Inferior parietal cortex (tissue), 1 donor: Measurements from ENCODE around the gene PMM2.

Experiments used
- DNase-seq: peaks from one replicate; pipeline ENCODE4 v3.0.0-alpha.2; 2016; ENCODE audit errors: extremely low spot score

Gene PMM2

GRCh38 chr16:8850279-8850885 lies 52.7 kb downstream of the PMM2 start:
- no peak for DNase-seq

DNA sequence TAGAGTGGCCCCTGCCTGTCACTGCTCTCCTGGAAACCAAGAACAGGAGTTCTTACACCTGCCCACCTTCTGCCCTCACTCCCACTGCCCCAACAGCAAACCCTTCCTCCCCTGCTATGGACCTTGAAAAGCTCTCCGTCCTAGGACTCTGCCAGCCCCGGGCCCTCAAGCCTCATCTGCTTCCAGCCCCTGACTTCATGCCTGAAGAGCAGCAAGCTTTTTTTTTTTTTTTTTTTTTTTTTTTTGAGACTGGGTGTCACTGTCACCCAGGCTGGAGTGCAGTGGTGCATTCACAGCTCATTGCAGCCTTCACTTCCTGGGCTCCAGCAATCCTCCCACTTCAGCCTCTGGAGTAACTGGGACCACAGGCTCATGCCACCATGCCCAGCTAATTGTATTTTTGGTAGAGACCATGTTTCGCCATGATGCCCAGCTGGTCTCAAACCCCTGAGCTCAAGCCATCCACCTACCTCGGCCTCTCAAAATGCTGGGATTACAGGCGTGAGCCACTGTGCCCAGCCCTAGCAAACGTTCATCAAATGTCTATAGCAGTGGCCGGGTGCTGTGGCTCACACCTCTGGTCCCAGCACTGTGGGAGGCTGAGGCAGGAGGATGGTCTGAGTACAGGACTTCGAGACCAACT lies 54.2 kb downstream of the PMM2 start:
- DNase-seq: no peak

GRCh38 chr16:8852534-8852933 lies 54.9 kb downstream of the PMM2 start:
- DNase-seq: no peak

- DNase-seq: no peak
Measured at GRCh38 chr16:8853150-8853549, 55.5 kb downstream of the PMM2 start.

DNA sequence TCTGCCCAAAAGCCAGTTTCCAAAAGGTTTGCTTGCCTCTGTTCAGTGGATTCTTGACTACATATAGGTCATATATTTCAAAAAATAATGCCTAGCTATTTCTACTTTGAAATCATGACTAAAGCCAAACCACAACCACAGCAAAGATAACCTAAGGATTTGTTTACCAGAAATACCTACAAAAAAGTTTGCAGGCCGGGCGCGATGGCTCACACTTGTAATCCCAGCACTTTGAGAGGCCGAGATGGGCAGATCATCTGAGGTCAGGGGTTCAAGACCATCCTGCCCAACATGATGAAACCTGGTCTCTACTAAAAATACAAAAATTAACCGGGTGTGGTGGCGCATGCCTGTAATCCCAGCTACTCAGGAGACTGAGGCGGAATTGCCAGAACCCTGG lies 56.0 kb downstream of the PMM2 start:
- no peak for DNase-seq

DNA sequence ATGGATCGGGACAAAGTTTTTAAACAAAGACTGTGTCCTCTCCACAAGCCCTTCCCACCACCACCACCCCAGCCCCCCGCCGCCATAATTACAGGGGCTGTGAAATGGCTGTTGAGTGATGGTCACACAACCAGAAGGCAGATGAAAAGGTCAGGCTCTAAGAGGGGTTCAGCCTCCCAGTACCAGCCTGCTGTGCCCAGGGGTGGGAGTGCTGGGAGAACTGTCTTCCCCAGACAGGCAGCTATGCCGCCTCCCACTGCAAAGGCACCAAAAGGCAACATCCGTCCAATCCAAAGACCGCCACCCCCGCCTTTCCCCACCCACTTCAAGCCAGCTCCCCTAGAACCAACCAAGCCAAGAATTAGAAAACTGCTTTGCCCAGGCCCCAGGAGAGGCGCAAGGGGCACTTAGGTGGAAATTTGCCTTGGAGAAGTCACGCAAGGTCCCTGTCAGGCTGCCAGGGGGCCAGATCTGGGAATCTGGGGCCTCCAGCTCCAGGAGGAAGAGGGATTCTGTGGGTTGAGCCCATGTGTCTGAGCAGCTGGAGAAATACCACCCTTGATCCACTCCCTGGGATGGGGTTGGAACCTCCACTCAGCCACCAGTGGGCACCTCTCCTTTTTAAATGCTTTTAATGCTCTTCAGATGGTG lies 56.8 kb downstream of the PMM2 start:
- no peak for DNase-seq

- DNase-seq: no peak
Measured at GRCh38 chr16:8855051-8855786, 57.6 kb downstream of the PMM2 start.

DNA sequence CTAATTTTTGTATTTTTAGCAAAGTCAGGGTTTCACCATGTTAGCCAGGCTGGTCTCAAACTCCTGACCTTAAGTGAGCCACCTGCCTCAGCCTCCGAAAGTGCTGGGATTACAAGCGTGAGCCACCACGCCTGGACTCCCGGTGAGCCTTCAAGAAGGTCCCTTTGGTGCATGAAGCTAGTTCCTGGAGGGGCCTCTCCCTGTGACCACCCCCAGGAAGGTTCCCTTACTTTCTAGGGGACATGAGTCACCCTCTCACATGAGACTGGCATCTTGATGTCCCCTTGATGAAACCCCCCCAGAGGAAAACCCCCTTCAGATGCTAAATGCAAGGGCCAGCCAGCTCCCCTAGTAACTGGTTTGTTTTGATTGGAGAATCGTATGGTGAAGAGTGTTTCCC lies 58.3 kb downstream of the PMM2 start:
- DNase-seq: no peak

DNA sequence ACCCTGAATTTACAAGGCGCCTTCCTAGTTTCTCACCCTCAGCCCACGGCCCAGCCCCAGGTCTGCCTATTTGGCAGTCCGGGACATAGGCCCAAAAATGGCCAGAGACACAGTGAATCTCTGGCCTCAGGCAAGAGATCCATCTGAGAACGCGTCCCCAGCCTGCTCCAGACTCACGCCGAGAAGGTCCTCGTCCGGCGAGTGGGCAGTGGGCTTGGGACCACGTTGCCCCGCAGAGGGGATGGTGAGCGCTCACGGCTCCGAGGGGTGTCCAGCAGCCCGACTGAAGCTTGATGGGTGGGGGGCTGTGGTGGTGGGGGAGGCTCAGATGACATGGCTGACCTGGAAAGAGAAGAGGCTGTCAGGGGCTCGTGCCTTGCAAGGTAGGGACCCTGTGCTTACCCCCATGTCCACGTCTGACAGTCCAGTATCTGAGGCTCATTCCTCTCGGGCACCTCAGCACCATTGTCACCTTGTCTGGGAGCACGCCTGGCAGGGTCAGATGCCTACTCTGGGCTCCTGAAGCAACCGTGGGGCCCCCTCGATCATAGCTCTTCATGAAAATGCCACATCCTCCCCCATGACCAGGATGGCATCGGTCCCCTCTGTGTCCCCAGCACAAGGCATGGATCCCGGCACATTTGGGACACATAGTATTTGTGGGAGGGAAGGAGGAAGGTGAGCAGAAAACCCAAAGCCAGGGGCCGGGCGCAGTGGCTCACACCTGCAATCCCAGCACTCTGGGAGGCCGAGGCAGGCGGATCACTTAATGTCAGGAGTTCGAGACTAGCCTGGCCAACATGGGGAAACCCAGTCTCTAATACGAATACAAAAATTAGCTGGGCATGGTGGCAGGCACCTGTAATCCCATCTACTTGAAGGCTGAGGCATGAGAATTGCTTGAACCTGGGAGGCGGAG lies 61.6 kb downstream of the PMM2 start:
- no peak for DNase-seq

- no peak for DNase-seq
Measured at GRCh38 chr16:8859913-8860881, 62.6 kb downstream of the PMM2 start.

- DNase-seq: no peak
Measured at GRCh38 chr16:8861563-8862308, 64.1 kb downstream of the PMM2 start.

DNA sequence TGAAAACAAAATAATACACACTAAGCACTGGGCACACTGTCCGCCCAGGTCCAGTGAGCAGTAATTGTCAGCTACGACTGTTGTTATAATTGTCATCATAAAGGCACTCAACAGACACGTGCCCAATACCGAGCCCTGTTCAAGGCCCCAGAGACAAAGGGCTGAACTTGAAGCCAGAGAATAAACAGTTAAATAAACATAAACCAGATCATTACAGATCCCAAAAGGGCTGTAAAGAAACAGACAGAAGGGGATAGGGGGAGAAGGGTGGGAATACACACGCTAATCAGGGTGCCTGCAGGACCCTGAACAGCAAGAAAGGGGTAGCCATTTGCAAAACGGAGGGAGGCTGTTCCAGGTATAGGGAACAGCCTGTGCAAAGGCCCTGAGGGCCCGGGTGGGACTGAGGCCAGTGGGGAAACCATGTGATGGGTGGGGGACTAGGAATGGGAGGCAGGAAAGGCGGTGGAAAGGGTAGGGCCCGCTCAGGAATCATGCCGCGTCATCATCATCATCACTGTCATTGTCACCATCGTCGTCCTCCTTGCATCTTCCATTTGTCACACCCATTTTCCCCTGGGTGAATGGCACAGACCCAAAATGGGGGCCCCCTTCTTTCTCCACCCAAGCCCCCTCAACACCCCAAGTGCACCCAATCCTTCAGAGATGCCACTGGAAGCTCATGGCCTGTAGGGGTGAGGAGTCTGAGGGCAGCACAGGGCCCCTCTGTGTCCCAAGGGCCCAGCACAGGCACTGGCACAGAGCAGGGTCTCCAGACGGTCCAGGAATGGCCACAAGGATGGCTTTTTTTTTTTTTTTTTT lies 64.9 kb downstream of the PMM2 start:
- no peak for DNase-seq

DNA sequence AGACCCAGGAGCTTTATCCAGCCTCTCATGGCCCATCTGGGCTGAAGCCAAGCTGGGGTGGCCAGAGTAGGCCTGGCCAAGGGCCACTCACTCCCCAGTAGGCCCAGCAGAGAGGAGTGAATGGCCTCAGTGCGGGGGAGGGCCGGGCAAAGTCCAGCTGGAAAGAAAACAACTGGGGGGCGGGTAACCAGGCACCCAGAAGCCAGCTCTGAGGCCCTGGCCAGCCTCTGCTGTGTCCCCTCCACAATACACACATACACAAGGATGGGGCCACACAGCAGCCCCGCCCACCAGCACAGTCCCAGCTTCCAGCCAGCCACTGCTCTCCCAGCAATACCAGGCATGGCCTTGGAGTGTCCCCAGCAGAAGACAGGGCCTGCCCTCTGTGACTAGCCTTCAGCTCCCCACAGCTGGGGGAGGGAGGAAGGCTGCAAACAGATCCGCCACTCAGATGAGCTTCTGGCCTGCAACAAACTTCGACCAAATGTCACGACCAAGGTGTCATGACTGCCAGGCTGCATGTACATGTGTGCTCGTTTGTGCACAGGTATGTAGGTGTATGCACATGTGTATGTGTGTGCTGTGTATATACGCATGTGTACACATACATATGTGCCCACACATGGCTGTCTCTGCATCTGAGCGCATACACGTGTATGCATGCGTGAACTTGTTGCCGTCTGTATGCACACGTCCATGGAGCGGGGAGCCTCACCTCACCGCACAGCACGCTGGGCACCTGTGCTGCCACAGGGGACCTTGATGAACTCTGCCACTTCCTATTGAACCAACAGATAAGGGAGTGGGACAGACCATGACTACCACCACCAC lies 66.2 kb downstream of the PMM2 start:
- peak; percentile 81 for DNase-seq

GRCh38 chr16:8864480-8865110 lies 67.0 kb downstream of the PMM2 start:
- DNase-seq: no peak

DNA sequence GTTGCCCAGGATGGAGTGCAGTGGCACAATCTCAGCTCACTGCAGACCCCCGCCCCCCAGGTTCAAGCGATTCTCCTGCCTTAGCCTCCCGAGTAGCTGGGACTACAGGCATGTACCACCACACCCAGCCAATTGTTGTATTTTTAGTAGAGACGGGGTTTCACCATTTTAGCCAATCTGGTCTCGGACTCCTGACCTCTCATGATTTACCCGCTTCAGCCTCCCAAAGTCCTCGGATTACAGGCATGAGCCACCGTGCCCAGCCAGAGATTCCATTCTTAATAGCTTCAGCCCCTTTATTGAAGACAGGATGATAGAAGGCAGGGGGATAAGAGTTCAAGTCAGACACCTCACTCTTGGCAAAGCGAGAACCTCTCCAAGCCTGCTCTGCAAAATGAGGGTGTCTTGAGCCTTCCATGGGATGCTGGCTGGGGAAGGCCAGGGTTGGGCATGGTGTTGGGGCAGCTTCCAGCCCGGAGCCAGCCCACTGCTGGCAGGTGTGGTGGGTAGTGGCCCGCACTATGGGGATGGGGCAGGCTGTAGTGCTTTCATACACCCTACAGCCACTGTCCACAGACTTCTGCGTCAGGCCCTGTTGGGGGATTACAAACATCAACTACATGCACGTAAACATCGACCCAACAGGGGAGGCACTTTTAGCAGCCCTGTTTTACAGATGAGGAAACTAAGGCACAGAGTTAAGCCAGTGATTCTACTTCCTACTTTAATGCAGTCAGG lies 67.7 kb downstream of the PMM2 start:
- DNase-seq: no peak

- DNase-seq: no peak
Measured at GRCh38 chr16:8866118-8866883, 68.7 kb downstream of the PMM2 start.
